ENCODE data around the gene PAWR.

DNA sequence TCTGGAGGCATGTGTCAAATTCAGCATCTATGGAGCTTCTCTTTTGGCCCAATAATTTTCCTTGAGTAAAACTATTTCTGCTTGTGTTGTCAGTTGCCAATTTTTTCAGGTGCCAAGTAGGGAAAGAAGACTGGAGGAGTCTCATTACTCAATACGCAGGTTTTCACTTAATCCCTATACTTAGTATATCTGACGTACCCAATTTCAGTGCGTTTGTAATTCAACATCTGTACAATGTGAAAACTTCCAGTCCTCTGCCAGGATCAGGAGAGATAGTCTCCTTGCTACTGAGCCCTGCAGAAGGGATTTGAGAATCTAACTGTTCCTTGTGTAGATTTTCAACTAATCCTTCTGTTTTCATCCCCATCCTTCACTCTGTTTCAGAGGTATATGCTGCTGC lies 5.7 kb upstream of the PAWR start:
- TF ChIP-seq POLR2A (IDR thresholded peaks at IDR 0.05; ENCODE audit: low read length) (no peak), CHD4 (IDR thresholded peaks at IDR 0.05; ENCODE audit: borderline replicate concordance) (no peak), FOSL2 (IDR thresholded peaks at IDR 0.05) (no peak), FOSL2 (CRISPR knock-in tag; IDR thresholded peaks at IDR 0.05) (no peak), CHD2 (IDR thresholded peaks at IDR 0.05; ENCODE audit: low read length, partially characterized antibody) (no peak), BCL3 (IDR thresholded peaks at IDR 0.05) (no peak), EP300 (IDR thresholded peaks at IDR 0.05) (no peak)
- TF ChIP-seq, protein P1, sequence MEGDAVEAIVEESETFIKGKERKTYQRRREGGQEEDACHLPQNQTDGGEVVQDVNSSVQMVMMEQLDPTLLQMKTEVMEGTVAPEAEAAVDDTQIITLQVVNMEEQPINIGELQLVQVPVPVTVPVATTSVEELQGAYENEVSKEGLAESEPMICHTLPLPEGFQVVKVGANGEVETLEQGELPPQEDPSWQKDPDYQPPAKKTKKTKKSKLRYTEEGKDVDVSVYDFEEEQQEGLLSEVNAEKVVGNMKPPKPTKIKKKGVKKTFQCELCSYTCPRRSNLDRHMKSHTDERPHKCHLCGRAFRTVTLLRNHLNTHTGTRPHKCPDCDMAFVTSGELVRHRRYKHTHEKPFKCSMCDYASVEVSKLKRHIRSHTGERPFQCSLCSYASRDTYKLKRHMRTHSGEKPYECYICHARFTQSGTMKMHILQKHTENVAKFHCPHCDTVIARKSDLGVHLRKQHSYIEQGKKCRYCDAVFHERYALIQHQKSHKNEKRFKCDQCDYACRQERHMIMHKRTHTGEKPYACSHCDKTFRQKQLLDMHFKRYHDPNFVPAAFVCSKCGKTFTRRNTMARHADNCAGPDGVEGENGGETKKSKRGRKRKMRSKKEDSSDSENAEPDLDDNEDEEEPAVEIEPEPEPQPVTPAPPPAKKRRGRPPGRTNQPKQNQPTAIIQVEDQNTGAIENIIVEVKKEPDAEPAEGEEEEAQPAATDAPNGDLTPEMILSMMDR (IDR thresholded peaks at IDR 0.05) = no peak
